Measurements from ENCODE around the gene F8.

- TF ChIP-seq POLR2AphosphoS5 (IDR thresholded peaks at IDR 0.05), result no peak
- TF ChIP-seq CTCF (IDR thresholded peaks at IDR 0.05), result no peak
- TF ChIP-seq POLR2A (IDR thresholded peaks at IDR 0.05), result no peak
These were observed 33.9 kb upstream of the F8 start for GRCh38 chrX:155056471-155056870.
